ENCODE data around the gene IL22RA2.

DNA sequence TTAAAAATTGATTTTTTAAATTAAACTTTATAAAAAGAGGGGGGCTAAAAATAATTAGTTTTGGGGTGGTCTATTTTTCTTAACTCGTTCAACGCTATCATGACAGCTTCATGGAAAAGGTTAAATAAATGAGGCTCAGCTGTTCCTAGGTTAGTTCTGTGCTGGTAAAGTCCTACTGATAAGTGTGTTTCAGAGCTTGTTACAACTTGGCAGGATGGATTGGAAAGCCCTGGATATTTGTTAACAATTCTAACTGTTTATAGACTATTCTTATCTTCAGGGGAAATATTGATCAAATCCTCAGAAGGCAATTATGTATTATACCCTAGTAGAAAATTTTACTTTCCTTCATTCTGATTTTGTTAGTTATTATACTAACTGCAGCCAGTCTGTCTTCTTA, 50.4 kb downstream of the IL22RA2 start:
- TF ChIP-seq, protein P1, sequence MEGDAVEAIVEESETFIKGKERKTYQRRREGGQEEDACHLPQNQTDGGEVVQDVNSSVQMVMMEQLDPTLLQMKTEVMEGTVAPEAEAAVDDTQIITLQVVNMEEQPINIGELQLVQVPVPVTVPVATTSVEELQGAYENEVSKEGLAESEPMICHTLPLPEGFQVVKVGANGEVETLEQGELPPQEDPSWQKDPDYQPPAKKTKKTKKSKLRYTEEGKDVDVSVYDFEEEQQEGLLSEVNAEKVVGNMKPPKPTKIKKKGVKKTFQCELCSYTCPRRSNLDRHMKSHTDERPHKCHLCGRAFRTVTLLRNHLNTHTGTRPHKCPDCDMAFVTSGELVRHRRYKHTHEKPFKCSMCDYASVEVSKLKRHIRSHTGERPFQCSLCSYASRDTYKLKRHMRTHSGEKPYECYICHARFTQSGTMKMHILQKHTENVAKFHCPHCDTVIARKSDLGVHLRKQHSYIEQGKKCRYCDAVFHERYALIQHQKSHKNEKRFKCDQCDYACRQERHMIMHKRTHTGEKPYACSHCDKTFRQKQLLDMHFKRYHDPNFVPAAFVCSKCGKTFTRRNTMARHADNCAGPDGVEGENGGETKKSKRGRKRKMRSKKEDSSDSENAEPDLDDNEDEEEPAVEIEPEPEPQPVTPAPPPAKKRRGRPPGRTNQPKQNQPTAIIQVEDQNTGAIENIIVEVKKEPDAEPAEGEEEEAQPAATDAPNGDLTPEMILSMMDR (conservative IDR thresholded peaks at IDR 0.05 in 1 of 2, IDR thresholded peaks at IDR 0.05 in 1 of 2; ENCODE audit: extremely low read depth in 1 of 2, insufficient read depth in 1 of 2, low read depth in 1 of 2, low read length in 2 of 2) = no peak
- no peak for TF ChIP-seq EZH2 (IDR thresholded peaks at IDR 0.05; ENCODE audit: borderline replicate concordance, low read length)

All from mammary epithelial cell (primary cell).